HTERT RPE-1 (cell line): ENCODE measurements around the gene EPB42.
"Not testable (repeated sequence)": the region's sequence is repeated elsewhere in the genome, so short reads cannot be mapped to it uniquely, and the experiment has no call there.

Source experiments
- in situ Hi-C: fragments of 300-500 bp; cut with MboI; formaldehyde crosslinking; loops from 4 replicates; pipeline ENCODE4 v1.14.3; 2020; ENCODE audit warnings: low sequenced_read_pairs

The EPB42 gene

DNA sequence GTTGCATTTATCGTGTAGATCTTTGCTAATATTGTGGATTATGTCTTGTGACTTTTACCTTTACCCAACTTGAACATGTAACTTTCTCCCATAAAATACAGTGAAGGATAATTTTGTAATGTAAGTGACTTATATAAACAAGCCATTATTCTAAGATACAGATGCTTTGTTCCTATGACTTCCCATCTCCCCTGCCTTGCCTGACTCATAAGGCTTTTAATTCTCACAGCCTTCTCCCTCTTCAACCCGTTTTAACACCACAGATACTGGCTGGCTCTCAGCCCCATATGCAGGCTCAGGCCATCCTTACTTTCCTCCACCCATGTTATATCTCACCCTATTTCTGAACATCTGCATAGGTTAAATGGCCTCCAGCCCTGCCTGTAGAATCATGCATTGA is 31.5 kb downstream of the EPB42 start:
- in situ Hi-C loops, result no loop called here

GRCh38 chr15:43187544-43188155 is 33.2 kb downstream of the EPB42 start:
- in situ Hi-C loops, result no loop called here

GRCh38 chr15:43186003-43186353 is 34.8 kb downstream of the EPB42 start:
- in situ Hi-C loops, result no loop called here

DNA sequence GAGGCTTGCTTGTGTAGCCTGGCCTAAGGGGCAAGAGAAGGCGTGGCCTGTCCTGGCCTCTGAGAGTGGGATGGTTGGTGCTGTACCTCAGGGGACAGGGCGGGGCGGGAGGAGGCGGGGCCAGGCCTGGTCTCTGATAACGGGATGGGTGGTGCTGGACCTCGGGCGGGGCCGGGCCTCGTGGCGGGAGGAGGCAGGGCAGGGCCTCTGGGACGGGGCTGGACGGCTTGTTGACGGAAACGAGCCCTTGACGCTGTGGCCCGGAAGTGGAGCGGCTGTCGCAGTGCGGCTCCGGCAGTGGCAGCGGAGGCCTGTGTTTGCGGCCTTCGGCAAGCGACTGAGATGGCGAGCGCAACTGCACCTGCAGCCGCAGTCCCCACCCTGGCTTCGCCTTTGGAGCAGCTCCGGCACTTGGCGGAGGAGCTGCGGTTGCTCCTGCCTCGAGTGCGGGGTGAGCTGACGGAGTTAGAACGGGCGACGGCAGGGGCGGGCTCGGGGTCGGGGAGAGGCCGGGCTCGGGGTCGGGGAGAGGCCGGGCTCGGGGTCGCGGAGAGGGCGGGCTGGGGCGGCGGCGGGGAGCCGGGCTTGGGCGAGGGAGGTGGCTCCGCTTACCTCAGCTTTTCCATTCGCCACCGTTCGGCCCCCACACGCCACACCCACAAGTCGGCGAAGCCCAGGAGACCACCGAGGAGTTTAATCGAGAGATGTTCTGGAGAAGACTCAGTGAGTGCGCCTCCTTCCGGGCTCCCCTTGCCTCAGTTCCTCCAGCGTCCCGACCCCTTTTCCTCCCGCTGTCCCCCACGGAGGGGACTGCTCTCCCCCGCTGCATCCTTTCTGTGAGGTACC is 35.4 kb downstream of the EPB42 start, which contains the start of gene CCNDBP1:
Gene CCNDBP1 (plus strand): TSS at position 247 of the 846 bp plus-strand sequence. CDS start 96 bp downstream, at position 343.
- in situ Hi-C loops, result no loop called here

DNA sequence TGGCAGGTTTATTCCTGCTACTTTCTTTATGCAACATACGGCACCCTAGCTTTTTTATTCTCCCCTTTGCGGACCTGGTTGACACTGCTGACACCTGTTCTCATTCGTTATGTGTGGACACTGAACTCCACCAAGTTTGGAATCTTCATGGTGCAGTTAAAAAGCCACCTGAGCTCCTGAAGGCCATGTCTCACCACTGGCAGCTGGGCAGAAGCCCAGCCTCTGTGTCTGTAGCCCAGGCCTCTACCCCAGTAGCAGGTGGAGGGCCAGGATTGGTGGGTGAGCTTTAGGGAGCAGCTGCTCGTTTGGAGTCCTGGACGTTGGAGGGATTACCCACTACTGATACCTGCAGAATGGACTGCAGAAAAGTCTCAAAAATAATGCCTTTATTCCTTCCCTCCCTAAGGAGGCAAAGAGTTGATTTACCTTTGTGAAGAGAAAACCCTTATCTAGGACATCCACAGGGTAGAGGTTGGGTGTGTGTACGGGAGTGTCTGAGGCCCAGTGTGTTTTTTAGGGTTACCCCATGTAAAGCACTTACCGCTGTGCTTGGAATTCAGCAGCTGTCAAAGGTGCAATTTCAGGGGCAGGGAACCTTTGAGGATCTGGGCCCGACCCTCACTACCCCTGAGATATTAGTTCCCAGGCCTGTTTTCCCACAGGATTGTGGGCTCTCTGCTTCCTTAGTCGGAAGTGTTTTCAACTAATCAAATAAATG is 36.3 kb downstream of the EPB42 start:
- in situ Hi-C loops, result no loop called here

- in situ Hi-C loops, result no loop called here
Measured at GRCh38 chr15:43183270-43183669, 37.5 kb downstream of the EPB42 start.

GRCh38 chr15:43177147-43177546 is 43.7 kb downstream of the EPB42 start:
- in situ Hi-C loops, result not testable (repeated sequence)

DNA sequence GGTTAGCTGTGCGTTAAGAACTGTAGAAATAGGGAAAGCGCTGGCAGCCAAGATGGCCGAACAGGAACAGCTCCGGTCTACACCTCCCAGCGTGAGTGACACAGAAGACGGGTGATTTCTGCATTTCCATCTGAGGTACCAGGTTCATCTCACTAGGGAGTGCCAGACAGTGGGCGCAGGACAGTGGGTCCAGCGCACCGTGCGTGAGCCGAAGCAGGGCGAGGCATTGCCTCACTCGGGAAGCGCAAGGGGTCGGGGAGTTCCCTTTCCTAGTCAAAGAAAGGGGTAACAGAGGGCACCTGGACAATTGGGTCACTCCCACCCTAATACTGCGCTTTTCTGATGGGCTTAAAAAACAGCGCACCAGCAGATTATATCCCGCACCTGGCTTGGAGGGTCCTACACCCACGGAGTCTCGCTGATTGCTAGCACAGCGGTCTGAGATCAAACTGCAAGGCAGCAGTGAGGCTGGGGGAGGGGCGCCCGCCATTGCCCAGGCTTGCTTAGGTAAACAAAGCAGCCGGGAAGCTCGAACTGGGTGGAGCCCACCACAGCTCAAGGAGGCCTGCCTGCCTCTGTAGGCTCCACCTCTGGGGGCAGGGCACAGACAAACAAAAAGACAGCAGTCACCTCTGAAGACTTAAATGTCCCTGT is 45.0 kb downstream of the EPB42 start:
- in situ Hi-C loops, result not testable (repeated sequence)

- in situ Hi-C loops, result no loop called here
Measured at GRCh38 chr15:43169888-43170287, 50.9 kb downstream of the EPB42 start.

DNA sequence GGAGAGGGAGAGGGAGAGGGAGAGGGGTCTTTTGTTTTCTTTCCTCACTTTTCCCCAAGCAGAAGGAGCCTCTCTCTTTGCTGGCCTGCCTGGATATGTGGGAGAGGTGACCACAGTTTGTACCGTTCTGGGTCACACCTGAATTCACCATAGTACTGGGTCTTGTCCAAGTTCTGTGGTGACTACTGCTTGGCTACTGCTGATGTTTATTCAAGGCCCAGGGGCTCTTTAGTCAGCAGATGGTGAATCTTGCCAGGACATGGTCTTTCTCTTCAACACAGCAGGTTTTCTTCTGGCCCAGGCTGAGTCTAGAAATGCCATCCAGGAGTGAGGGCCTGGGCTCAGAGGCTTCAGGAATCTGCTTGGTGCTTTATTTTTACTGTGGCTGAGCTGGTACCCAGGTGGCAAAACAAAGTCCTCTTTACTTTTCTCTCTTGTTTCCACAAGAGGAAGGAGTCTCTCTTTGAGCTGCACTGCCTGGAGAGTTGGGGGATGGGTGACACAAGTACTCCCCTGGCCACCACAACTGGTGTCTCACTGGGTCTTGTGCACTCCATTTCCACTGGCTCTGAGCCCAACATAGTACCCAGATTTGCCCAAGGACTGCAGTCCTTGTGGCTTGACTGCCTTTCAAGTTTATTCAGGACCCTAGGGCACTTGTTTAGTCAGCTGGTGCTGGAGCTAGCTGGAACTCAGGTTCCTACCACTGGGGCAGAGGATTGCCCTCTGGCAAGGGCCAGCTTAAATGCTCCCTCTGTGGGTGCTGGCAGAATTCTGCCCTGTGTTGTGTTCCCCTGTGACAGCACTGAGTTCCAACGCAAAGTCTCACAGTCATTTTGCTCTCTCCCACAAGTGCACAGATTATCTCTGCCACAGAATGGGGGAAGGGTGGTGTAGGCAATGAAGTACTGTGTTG is 52.4 kb downstream of the EPB42 start:
- in situ Hi-C loops, result no loop called here

GRCh38 chr15:43167261-43167660 is 53.6 kb downstream of the EPB42 start:
- in situ Hi-C loops, result not testable (repeated sequence)

DNA sequence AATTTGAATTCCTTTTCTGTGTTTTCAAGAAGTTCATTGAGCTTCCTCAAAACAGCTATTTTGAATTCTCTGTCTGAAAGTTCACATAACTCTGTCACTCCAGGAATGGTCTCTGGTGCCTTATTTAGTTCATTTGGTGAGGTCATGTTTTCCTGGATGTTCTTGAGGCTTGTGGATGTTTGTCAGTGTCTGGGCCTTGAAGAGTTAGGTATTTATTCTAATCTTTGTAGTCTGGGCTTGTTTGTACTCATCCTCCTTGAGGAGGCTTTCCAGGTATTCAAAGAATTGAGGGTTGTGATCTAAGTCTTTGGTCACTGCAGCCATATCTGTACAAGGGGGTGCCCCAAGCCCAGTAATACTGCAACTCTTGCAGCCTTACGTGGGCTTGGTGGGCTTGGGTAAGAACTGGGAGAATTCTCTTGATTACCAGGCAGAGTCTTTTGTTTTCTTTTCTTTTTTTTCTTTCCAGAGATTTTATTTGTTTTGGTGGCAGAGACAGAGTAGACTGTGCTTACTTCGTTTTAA is 55.0 kb downstream of the EPB42 start:
- in situ Hi-C loops, result no loop called here

DNA sequence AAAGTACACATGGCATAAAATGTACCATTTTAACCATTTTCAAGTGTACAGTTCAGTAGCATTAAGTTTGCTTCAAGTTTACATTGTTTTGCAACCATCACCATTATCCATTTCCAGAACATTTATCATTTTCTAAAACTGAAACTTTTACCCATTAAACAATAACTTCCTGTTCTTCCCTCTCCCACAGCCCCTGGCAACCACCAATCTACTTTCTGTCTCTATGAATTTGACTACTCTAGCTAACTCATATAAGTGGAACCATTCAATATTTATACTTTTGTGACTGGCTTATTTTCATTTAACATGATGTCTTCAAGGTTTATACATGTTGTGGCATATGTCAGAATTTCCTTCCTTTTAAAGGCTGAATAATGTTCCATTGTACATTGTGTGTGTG is 67.5 kb downstream of the EPB42 start:
- in situ Hi-C loops, result no loop called here

DNA sequence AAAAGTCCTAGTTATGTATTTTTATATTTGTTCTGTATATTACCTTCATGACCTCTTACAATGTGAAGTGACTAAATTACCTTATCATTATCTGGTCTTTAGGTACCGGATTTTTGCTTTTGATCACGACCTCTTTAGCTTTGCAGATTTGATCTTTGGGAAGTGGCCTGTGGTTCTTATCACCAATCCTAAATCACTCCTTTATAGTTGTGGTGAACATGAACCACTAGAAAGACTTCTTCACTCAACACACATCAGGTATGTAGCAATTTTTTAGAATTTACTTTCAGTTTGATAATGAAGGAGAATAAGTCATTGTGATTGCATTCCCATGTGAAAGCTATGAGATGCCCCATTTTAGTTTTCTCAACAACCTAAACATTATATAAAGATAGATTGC is 69.1 kb downstream of the EPB42 start:
- in situ Hi-C loops, result no loop called here

- in situ Hi-C loops, result no loop called here
Measured at GRCh38 chr15:43150191-43150929, 70.5 kb downstream of the EPB42 start.
